Stomach (tissue), 4 donors: ENCODE measurements around the gene GALNT2.

Source experiments
- POLR2A ChIP-seq, 4 donors: fragments of 450-650 bp; IDR thresholded peaks; one replicate each; pipeline ENCODE4 v1.6.1; 2016; ENCODE audit warnings: antibody characterized with exemption in 4 of 4, control low read depth in 2 of 4, mild to moderate bottlenecking in 1 of 4, moderate library complexity in 1 of 4
- TF ChIP-seq, protein P1 (sequence below), 7 experiments: fragments of 450-650 bp in 4 of 7; fragments of 200-600 bp in 3 of 7; sonication (generic) in 3 of 7; IDR thresholded peaks; one replicate each; pipeline ENCODE4 v1.5.1; 2016 to 2019; ENCODE audit warnings: antibody characterized with exemption in 7 of 7, control low read depth in 2 of 7, mild to moderate bottlenecking in 1 of 7

DNA sequence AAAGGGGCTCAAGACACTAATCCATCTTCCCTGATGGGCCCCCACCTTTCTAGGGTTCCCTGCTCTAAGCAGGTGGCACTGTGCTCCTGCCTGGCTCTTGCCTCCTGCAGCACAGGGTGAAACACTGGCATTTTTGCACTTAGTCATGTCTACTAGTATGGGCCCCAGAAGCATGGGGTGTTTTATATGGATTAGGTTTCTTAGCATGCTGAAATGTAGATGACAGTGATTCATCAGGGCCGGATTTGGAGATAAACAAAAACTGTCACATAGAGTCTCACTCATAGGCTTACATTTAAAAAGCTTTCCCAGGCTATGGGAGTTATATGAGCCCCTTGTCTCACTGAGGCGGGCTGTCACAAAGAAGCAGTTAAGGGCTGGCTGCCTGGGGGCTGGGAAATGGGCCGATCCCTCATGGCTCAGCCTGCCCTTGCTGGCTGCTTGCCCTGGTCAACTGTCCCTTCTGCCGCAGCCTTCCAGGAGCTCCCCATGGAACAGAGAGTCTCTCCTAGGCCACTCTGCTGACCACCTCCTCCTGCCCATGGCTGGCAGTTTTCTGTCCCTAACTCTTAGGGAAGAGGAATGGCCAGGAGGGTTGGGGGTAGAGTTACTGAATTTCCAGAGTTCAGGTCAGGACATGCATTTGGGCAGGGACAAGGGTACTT is 6.5 kb downstream of the GALNT2 start:
- TF ChIP-seq, protein P1, sequence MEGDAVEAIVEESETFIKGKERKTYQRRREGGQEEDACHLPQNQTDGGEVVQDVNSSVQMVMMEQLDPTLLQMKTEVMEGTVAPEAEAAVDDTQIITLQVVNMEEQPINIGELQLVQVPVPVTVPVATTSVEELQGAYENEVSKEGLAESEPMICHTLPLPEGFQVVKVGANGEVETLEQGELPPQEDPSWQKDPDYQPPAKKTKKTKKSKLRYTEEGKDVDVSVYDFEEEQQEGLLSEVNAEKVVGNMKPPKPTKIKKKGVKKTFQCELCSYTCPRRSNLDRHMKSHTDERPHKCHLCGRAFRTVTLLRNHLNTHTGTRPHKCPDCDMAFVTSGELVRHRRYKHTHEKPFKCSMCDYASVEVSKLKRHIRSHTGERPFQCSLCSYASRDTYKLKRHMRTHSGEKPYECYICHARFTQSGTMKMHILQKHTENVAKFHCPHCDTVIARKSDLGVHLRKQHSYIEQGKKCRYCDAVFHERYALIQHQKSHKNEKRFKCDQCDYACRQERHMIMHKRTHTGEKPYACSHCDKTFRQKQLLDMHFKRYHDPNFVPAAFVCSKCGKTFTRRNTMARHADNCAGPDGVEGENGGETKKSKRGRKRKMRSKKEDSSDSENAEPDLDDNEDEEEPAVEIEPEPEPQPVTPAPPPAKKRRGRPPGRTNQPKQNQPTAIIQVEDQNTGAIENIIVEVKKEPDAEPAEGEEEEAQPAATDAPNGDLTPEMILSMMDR (IDR thresholded peaks at IDR 0.05) = no peak
- TF ChIP-seq POLR2A (IDR thresholded peaks at IDR 0.05) = no peak
